Left cardiac atrium (tissue), 4 donors: ENCODE measurements around the gene THAP12. TPM values are rescaled to one million over a fixed set of nuclear protein-coding genes. Genes with fewer than 3 reads are reported as not detected.

Source experiments
- ATAC-seq, 2 donors: fragments of 200-7000 bp; cut with Tn5 transposase; one replicate each; pipeline ENCODE4 v1.9.1; 2020; ENCODE audit warnings: mild to moderate bottlenecking in 2 of 2, moderate library complexity in 2 of 2
- DNase-seq: peaks from one replicate; pipeline ENCODE4 v3.0.0-alpha.2; 2020
- intact Hi-C, 2 donors: fragments of 100-400 bp; cut with DNase I; formaldehyde crosslinking; loops; one replicate each; pipeline versions ENCODE4 v1.14.1 to v1.15.1; 2022 to 2023
- total RNA-seq, 2 donors: library from RNA; stranded (reverse); fragmentation: NEBNext Ultra II Directional; extraction: Animal tissue kit (Norgen Biotek cat#: 25700); gene quantifications; one replicate each; pipeline ENCODE4 v1.2.1, GENCODE V29; 2021
- donor health status: DM: no; HTN: yes; CAD: no.
- donor health status: DM: no; HTN: yes; CAD: no; lungs with severe emphysema.
- donor health status: DM: yes; HTN: yes; CAD: no.
- donor health status: Dilated cardiomyopathy.

The THAP12 gene
- total RNA-seq, 2 donors from 2014 or later: 16.5 to 25.2 TPM

GRCh38 chr11:76385903-76386302 is 5.0 kb upstream of the THAP12 start:
- intact Hi-C loops: no loop called here
- DNase-seq: no peak
- ATAC-seq: no peak

GRCh38 chr11:76382209-76382608 is 1.3 kb upstream of the THAP12 start:
- DNase-seq: no peak
- intact Hi-C loops: loop anchor here in 1 of 2 donors (5.0 kb wide), 1 partner anchor 60 kb away; no protein-coding TSS in a partner anchor
- no peak for ATAC-seq

GRCh38 chr11:76380159-76380976 is 564 bp downstream of the THAP12 start:
- DNase-seq (peak; percentile 43), ATAC-seq (peak; percentile 8 to 13)
- intact Hi-C loops: loop anchor here in 1 of 2 donors (5.0 kb wide), 1 partner anchor 62 kb away; no protein-coding TSS in a partner anchor

- intact Hi-C loops: loop anchor here in 1 of 2 donors (5.0 kb wide), 1 partner anchor 63 kb away; no protein-coding TSS in a partner anchor
- DNase-seq (no peak), ATAC-seq (no peak)
These were observed 1.1 kb downstream of the THAP12 start for GRCh38 chr11:76379807-76380158.

GRCh38 chr11:76376746-76377558 is 4.0 kb downstream of the THAP12 start:
- ATAC-seq (no peak), DNase-seq (no peak)
- intact Hi-C loops: no loop called here

GRCh38 chr11:76371170-76371569 is 9.8 kb downstream of the THAP12 start:
- ATAC-seq: peak in 1 of 2 donors; percentile 56
- intact Hi-C loops: no loop called here
- DNase-seq: no peak

GRCh38 chr11:76369406-76369805 is 11.5 kb downstream of the THAP12 start:
- intact Hi-C loops: no loop called here
- ATAC-seq (no peak), DNase-seq (no peak)

GRCh38 chr11:76368490-76368889 is 12.4 kb downstream of the THAP12 start:
- no peak for DNase-seq
- intact Hi-C loops: no loop called here
- no peak for ATAC-seq

GRCh38 chr11:76365038-76365679 is 15.8 kb downstream of the THAP12 start:
- intact Hi-C loops: no loop called here
- ATAC-seq: no peak
- DNase-seq: no peak

- no peak for ATAC-seq
- DNase-seq: no peak
- intact Hi-C loops: no loop called here
These were observed 18.2 kb downstream of the THAP12 start for GRCh38 chr11:76362716-76363115.

- no peak for ATAC-seq
- no peak for DNase-seq
- intact Hi-C loops: no loop called here
These were observed 19.2 kb downstream of the THAP12 start for GRCh38 chr11:76361776-76362175.

GRCh38 chr11:76361374-76361773 is 19.6 kb downstream of the THAP12 start:
- DNase-seq (no peak), ATAC-seq (no peak)
- intact Hi-C loops: no loop called here

- intact Hi-C loops: no loop called here
- no peak for ATAC-seq
- DNase-seq: no peak
These were observed 25.8 kb downstream of the THAP12 start for GRCh38 chr11:76355172-76355571.

GRCh38 chr11:76348348-76348747 is 32.6 kb downstream of the THAP12 start:
- ATAC-seq (peak in 1 of 2 donors; percentile 26), DNase-seq (no peak)
- intact Hi-C loops: no loop called here

- ATAC-seq: no peak
- intact Hi-C loops: no loop called here
- DNase-seq: no peak
These were observed 33.5 kb downstream of the THAP12 start for GRCh38 chr11:76347466-76347865.

GRCh38 chr11:76339221-76339620 is 41.7 kb downstream of the THAP12 start:
- DNase-seq (peak; percentile 68), ATAC-seq (peak; percentile 87 to 91)
- intact Hi-C loops: no loop called here

GRCh38 chr11:76337923-76338322 is 43.0 kb downstream of the THAP12 start:
- no peak for DNase-seq
- intact Hi-C loops: no loop called here
- no peak for ATAC-seq

- ATAC-seq: no peak
- no peak for DNase-seq
- intact Hi-C loops: no loop called here
These were observed 43.5 kb downstream of the THAP12 start for GRCh38 chr11:76337469-76337868.

- intact Hi-C loops: no loop called here
- ATAC-seq: no peak
- DNase-seq: no peak
These were observed 44.3 kb downstream of the THAP12 start for GRCh38 chr11:76336597-76336996.

GRCh38 chr11:76335842-76336241 is 45.1 kb downstream of the THAP12 start:
- peak in 1 of 2 donors; percentile 58 for ATAC-seq
- intact Hi-C loops: no loop called here
- DNase-seq: no peak
